Activated CD8-positive, alpha-beta T cell treated with anti-CD3 and anti-CD28 coated beads for 36 hours (primary cell): ENCODE measurements around the gene CLDN5. TPM values are rescaled to one million over a fixed set of nuclear protein-coding genes. Genes with fewer than 3 reads are reported as not detected.

ENCODE experiments used
- ATAC-seq: fragments of 200-7000 bp; cut with Tn5 transposase; one replicate; pipeline ENCODE4 v1.10.0; 2021; ENCODE audit warnings: mild to moderate bottlenecking, moderate library complexity
- CTCF ChIA-PET: fragments of 350-600 bp; sonication (Branson Sonifier 250); formaldehyde crosslinking; loops from one replicate; lab custom pipeline; 2021; ENCODE audit warnings: antibody characterized with exemption; lab: Charles Lee
- POLR2A ChIA-PET: fragments of 350-600 bp; sonication (Branson Sonifier 250); formaldehyde crosslinking; loops from one replicate; lab custom pipeline; 2021; ENCODE audit warnings: antibody characterized with exemption; lab: Charles Lee
- DNase-seq: peaks from one replicate; pipeline ENCODE4 v3.0.0-alpha.2; 2020
- H3K27ac Mint-ChIP-seq: one replicate; pipeline ENCODE4 v1.8.0; 2021; ENCODE audit warnings: mild to moderate bottlenecking, mixed read lengths
- H3K27me3 Mint-ChIP-seq: one replicate; pipeline ENCODE4 v1.8.0; 2021; ENCODE audit warnings: mixed read lengths
- H3K36me3 Mint-ChIP-seq: one replicate; pipeline ENCODE4 v1.8.0; 2021; ENCODE audit warnings: low read depth, mixed read lengths
- H3K4me1 Mint-ChIP-seq: one replicate; pipeline ENCODE4 v1.8.0; 2021; ENCODE audit warnings: low read depth, mixed read lengths
- H3K4me3 Mint-ChIP-seq: one replicate; pipeline ENCODE4 v1.8.0; 2021; ENCODE audit warnings: mild to moderate bottlenecking, moderate library complexity, mixed read lengths
- H3K9me3 Mint-ChIP-seq: one replicate; pipeline ENCODE4 v1.8.0; 2021; ENCODE audit warnings: mixed read lengths
- CTCF ChIP-seq: fragments of 200-600 bp; IDR thresholded peaks from one replicate; pipeline ENCODE4 v1.8.0; 2022; ENCODE audit warnings: antibody characterized with exemption, mild to moderate bottlenecking
- intact Hi-C: fragments of 100-400 bp; cut with micrococcal nuclease; formaldehyde crosslinking; loops from one replicate; pipeline ENCODE4 v1.10.0; 2022
- total RNA-seq, 2 experiments: library from RNA; stranded (reverse); gene quantifications; one replicate each; pipeline ENCODE4 v1.2.3, GENCODE V29; 2021

CLDN5 gene
- total RNA-seq, 2 experiments from 2014 or later, result not detected

- no peak for TF ChIP-seq CTCF
- peaks cover 15% of the 10 kb centered on the region for H3K4me1 Mint-ChIP-seq
- ChIA-PET CTCF (no interaction called here), POLR2A (interaction anchor here (0.7 to 1.9 kb wide), 3 partner anchors 11 to 124 kb away, joined by 3 to 5 read pairs (median 3); no protein-coding TSS in a partner anchor)
- no peaks in the 10 kb centered on the region for H3K9me3 Mint-ChIP-seq
- DNase-seq (no peak), ATAC-seq (no peak)
- peaks cover 64% of the 10 kb centered on the region for H3K36me3 Mint-ChIP-seq
- H3K27ac Mint-ChIP-seq, result no peak overlapping the region
- no peaks in the 10 kb centered on the region for H3K27me3 Mint-ChIP-seq
- H3K4me3 Mint-ChIP-seq, result no peak overlapping the region
- intact Hi-C loops, result no loop called here
Observed at GRCh38 chr22:19504900-19505734, 19.1 kb downstream of the CLDN5 start.

DNA sequence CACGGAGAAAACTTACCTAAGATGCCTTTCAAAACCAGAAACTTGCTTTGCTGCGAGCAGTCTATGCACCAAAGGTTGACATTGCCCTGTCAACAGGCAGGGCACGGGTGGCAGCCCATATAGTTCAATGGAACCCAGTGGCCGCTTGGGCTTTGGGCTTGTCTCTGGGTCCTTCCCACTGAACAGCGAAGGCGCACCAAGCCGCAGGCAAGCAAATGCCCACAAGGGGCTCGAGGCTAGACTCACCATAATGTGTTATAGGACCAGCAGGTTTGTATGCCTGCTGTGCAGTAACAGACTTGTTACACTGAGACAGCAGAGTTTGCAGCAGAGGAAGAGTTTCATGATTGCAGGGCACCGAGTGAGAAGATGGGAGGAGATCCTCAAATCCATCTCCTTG is 20.3 kb downstream of the CLDN5 start:
- POLR2A ChIA-PET, result no interaction called here
- CTCF ChIA-PET, result no interaction called here
- Mint-ChIP-seq H3K9me3 (no peaks in the 10 kb centered on the region), H3K36me3 (peaks cover 61% of the 10 kb centered on the region), H3K4me1 (peaks cover 15% of the 10 kb centered on the region), H3K27me3 (no peaks in the 10 kb centered on the region), H3K27ac (no peak overlapping the region), H3K4me3 (no peak overlapping the region)
- no peak for ATAC-seq
- TF ChIP-seq CTCF, result no peak
- DNase-seq, result no peak
- intact Hi-C loops, result no loop called here

- peaks cover 59% of the 10 kb centered on the region for H3K36me3 Mint-ChIP-seq
- CTCF ChIA-PET, result interaction anchor here (0.9 to 1.8 kb wide), 2 partner anchors 88 to 127 kb away, joined by 3 to 8 read pairs; no protein-coding TSS in a partner anchor
- no peaks in the 10 kb centered on the region for H3K27me3 Mint-ChIP-seq
- H3K27ac Mint-ChIP-seq, result no peak overlapping the region
- ATAC-seq (no peak), DNase-seq (no peak)
- POLR2A ChIA-PET, result no interaction called here
- H3K9me3 Mint-ChIP-seq, result no peaks in the 10 kb centered on the region
- intact Hi-C loops, result no loop called here
- no peak for TF ChIP-seq CTCF
- peaks cover 15% of the 10 kb centered on the region for H3K4me1 Mint-ChIP-seq
- H3K4me3 Mint-ChIP-seq, result no peak overlapping the region
Observed at GRCh38 chr22:19503367-19503766, 20.8 kb downstream of the CLDN5 start.

DNA sequence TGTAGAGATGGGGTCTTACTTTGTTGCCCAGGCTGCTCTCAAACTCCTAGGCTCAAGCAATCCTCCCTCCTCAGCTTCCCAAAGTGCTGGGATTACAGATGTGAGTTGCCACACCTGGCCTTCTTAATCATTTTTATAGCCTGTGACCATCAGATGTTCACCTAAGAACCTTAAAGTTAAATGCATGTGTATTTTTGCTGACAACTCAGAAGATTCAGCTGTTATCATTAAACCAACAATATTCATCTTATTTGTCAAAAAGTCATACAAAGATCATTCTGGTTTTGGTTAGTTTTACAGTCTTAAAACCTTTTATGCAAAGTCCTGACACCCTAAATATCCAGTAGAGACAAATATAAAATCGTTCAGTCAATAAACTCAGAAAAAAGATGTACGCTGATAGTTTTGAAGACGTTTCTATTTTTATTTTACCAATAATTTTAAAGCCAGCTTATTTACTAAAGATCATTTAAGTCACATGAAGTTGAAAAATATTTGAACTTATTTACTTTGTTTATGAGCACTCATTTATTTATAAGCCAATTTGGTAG is 22.2 kb downstream of the CLDN5 start:
- no peaks in the 10 kb centered on the region for H3K27me3 Mint-ChIP-seq
- no peak for TF ChIP-seq CTCF
- H3K4me3 Mint-ChIP-seq, result no peak overlapping the region
- DNase-seq (no peak), ATAC-seq (no peak)
- peaks cover 15% of the 10 kb centered on the region for H3K4me1 Mint-ChIP-seq
- CTCF ChIA-PET, result interaction anchor here (1.8 kb wide), 1 partner anchor 128 kb away, joined by 8 read pairs; no protein-coding TSS in a partner anchor
- H3K9me3 Mint-ChIP-seq, result no peaks in the 10 kb centered on the region
- no peak overlapping the region for H3K27ac Mint-ChIP-seq
- H3K36me3 Mint-ChIP-seq, result peaks cover 57% of the 10 kb centered on the region
- POLR2A ChIA-PET, result interaction anchor here (1.2 to 1.9 kb wide), 4 partner anchors 12 to 128 kb away, joined by 3 to 7 read pairs (median 4); no protein-coding TSS in a partner anchor
- intact Hi-C loops, result no loop called here

DNA sequence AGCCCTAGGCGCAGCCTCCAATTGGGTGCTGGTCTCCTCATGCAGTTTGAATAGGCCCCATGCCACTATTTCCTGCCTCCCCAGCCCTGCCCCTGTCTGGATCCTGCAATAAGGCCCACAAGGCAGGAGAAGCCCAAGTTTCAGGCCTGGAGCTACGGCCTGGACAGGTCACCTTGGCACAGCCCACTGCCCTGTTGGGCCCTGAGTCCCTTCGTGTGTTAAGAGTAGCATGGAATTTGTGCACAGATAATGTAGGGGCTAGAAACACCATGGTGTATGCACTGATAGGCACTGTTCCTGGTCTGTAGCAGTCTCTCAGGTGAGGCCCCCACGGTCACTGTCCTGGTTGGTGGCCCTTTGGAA is 24.3 kb downstream of the CLDN5 start:
- H3K27ac Mint-ChIP-seq, result no peak overlapping the region
- peaks cover 7% of the 10 kb centered on the region for H3K4me1 Mint-ChIP-seq
- TF ChIP-seq CTCF, result no peak
- ATAC-seq, result no peak
- no peak for DNase-seq
- no peaks in the 10 kb centered on the region for H3K9me3 Mint-ChIP-seq
- ChIA-PET CTCF (interaction anchor here (2.0 kb wide), 1 partner anchor 130 kb away, joined by 5 read pairs; no protein-coding TSS in a partner anchor), POLR2A (interaction anchor here (0.6 to 1.5 kb wide), 3 partner anchors 10 to 72 kb away, joined by 3 read pairs; no protein-coding TSS in a partner anchor)
- no peaks in the 10 kb centered on the region for H3K27me3 Mint-ChIP-seq
- peaks cover 47% of the 10 kb centered on the region for H3K36me3 Mint-ChIP-seq
- intact Hi-C loops, result no loop called here
- no peak overlapping the region for H3K4me3 Mint-ChIP-seq
